Activated T-cell treated with anti-CD3 and anti-CD28 coated beads, Interleukin-2, amount 50 U/mL, for 24 hours (primary cell): Measurements from ENCODE around the gene PGAP6.
"Not testable (repeated sequence)": the region's sequence is repeated elsewhere in the genome, so short reads cannot be mapped to it uniquely, and the experiment has no call there.

Source experiments
- DNase-seq: peaks from one replicate; pipeline ENCODE4 v3.0.0-alpha.2; 2020
- H3K27ac Mint-ChIP-seq: 2 replicates; pipeline ENCODE4 v1.8.0; 2020; ENCODE audit warnings: mild to moderate bottlenecking, mixed read lengths
- H3K27me3 Mint-ChIP-seq: 2 replicates; pipeline ENCODE4 v1.8.0; 2020; ENCODE audit warnings: mixed read lengths
- H3K36me3 Mint-ChIP-seq: 2 replicates; pipeline ENCODE4 v1.8.0; 2020; ENCODE audit warnings: low read depth, mixed read lengths
- H3K4me1 Mint-ChIP-seq: 2 replicates; pipeline ENCODE4 v1.8.0; 2020; ENCODE audit warnings: low read depth, mixed read lengths
- H3K4me3 Mint-ChIP-seq: 2 replicates; pipeline ENCODE4 v1.8.0; 2020; ENCODE audit warnings: mild to moderate bottlenecking, moderate library complexity, mixed read lengths
- H3K9me3 Mint-ChIP-seq: 2 replicates; pipeline ENCODE4 v1.8.0; 2020; ENCODE audit warnings: mixed read lengths

Gene PGAP6

GRCh38 chr16:359871-360697, 21.7 kb downstream of the PGAP6 start:
- H3K9me3 Mint-ChIP-seq: no peaks in the 10 kb centered on the region
- H3K4me1 Mint-ChIP-seq: peaks cover 10% of the 10 kb centered on the region
- DNase-seq: no peak
- H3K36me3 Mint-ChIP-seq: no peaks in the 10 kb centered on the region
- H3K27me3 Mint-ChIP-seq: no peaks in the 10 kb centered on the region
- no peak overlapping the region for H3K27ac Mint-ChIP-seq
- H3K4me3 Mint-ChIP-seq: no peak overlapping the region

GRCh38 chr16:359067-359763, 22.6 kb downstream of the PGAP6 start:
- Mint-ChIP-seq H3K36me3 (no peaks in the 10 kb centered on the region), H3K4me1 (peaks cover 18% of the 10 kb centered on the region), H3K4me3 (no peak overlapping the region), H3K9me3 (no peaks in the 10 kb centered on the region), H3K27me3 (no peaks in the 10 kb centered on the region), H3K27ac (no peak overlapping the region)
- DNase-seq: no peak

GRCh38 chr16:356741-357140, 25.0 kb downstream of the PGAP6 start:
- Mint-ChIP-seq H3K27ac (no peak overlapping the region), H3K4me3 (no peak overlapping the region), H3K4me1 (peaks cover 21% of the 10 kb centered on the region), H3K36me3 (no peaks in the 10 kb centered on the region), H3K27me3 (no peaks in the 10 kb centered on the region), H3K9me3 (no peaks in the 10 kb centered on the region)
- DNase-seq: no peak

- DNase-seq: no peak
- peak overlapping the region; percentile 66 for H3K27ac Mint-ChIP-seq
Observed at GRCh38 chr16:354971-355461, 26.8 kb downstream of the PGAP6 start.

GRCh38 chr16:354291-354881, 27.4 kb downstream of the PGAP6 start:
- Mint-ChIP-seq H3K27ac (no peak overlapping the region), H3K4me1 (peaks cover 40% of the 10 kb centered on the region), H3K27me3 (no peaks in the 10 kb centered on the region), H3K4me3 (no peak overlapping the region), H3K36me3 (peaks cover 14% of the 10 kb centered on the region), H3K9me3 (no peaks in the 10 kb centered on the region)
- DNase-seq: no peak

More at GRCh38 chr16:354971-355461, 26.8 kb downstream of the PGAP6 start:
- no peaks in the 10 kb centered on the region for H3K9me3 Mint-ChIP-seq
- peaks cover 8% of the 10 kb centered on the region for H3K36me3 Mint-ChIP-seq
- H3K4me3 Mint-ChIP-seq: no peak overlapping the region
- no peaks in the 10 kb centered on the region for H3K27me3 Mint-ChIP-seq
- peaks cover 34% of the 10 kb centered on the region for H3K4me1 Mint-ChIP-seq

DNA sequence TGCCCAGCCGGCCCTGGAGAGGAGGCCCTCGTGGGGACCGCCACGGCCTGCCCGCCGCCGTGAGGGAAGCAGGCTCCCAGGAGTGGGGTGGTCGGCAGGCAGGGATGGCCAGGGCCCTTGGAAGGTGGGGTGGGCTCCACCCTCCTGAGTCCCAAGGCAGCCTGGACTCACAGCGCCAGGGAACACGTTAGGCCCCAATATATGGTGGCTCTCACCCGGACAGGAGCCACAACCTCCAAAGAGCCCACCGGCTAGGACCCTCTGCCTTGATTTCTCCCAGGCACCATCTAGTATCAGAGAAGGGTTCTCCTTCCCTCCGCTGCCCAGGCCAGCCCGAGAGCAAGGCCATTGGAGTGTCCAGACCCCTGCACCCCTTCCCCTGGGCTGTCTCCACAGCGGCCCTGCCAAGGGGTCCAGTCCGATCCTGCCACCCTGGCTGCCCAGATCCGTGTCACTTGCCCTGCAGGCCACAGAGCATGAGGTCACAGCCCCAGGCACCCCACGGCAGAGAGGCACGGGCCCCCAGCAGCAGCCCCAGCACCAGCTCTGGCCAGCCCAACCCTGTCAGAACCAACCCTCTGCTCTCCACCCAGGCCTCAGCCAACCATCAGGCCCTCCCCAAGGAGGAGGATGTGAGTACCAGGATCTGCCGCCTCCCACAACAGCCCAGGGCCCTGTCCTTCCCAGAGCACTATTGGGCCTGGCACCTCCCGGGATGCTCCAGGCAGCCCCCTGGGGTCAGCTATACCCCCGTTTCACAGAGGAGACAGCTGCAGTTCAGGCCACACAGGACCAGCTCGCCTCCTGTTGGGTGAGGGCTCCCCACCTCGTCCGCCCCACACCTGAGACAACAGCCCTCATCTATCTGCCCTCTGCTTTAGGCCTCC, 28.1 kb downstream of the PGAP6 start:
- Mint-ChIP-seq H3K4me3 (no peak overlapping the region), H3K36me3 (peaks cover 14% of the 10 kb centered on the region), H3K4me1 (peaks cover 44% of the 10 kb centered on the region), H3K27me3 (no peaks in the 10 kb centered on the region), H3K27ac (no peak overlapping the region), H3K9me3 (no peaks in the 10 kb centered on the region)
- DNase-seq: no peak

GRCh38 chr16:352547-353403, 29.0 kb downstream of the PGAP6 start, which contains the start of gene AXIN1:
Gene AXIN1, minus strand, starts transcription at chr16:352723. Its CDS starts 5,698 bp downstream, at chr16:347025.
- DNase-seq: peak; percentile 100
- Mint-ChIP-seq H3K27ac (peak within 1 kb of the TSS; percentile 87), H3K36me3 (peaks cover 14% of the 10 kb centered on the region), H3K4me3 (peak within 1 kb of the TSS; percentile 83), H3K4me1 (peaks cover 53% of the 10 kb centered on the region), H3K27me3 (no peaks in the 10 kb centered on the region), H3K9me3 (no peaks in the 10 kb centered on the region)

DNA sequence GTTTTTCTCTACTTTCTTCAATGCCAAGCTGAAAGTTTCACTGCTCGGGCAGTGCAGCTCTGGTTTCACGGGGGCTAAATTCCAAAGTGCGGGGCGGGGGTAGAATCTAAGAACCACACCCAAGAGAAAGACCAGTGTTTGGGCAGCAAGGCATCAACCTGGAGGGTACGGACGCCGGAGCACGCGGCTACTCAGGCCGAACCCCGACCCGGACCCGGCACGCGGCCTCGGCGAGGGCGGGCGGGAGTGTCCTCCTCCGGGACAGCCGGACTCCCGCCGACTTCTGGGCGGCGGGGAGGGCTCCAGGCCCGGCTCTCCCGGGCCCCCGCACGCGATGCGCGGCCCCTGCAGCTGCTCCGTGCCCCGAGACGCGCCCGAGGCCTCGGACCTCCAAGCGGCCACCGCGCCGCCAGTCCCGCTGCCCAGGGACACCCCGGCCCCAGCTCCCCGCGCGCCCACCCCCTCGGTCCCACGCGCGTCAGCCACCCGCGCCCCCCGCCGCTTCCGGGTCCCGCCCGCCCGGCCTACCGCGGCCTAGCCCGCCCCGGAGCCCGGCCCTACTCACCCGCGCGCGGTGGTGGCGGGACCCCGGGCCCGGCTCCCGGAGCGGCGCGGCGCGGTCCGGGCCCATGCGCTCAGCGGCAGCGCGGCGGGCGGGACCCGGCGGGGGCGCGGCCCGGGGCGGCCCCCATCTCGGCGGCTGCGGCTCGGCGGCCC, 29.8 kb downstream of the PGAP6 start:
- Mint-ChIP-seq H3K9me3 (no peaks in the 10 kb centered on the region), H3K36me3 (peaks cover 22% of the 10 kb centered on the region), H3K27ac (peak overlapping the region; percentile 87), H3K27me3 (no peaks in the 10 kb centered on the region), H3K4me1 (peaks cover 61% of the 10 kb centered on the region), H3K4me3 (peak overlapping the region; percentile 83)
- DNase-seq: no peak

- H3K4me3 Mint-ChIP-seq: peak overlapping the region; percentile 83
- no peak overlapping the region for H3K27ac Mint-ChIP-seq
- peaks cover 72% of the 10 kb centered on the region for H3K4me1 Mint-ChIP-seq
- no peaks in the 10 kb centered on the region for H3K9me3 Mint-ChIP-seq
- H3K36me3 Mint-ChIP-seq: peaks cover 40% of the 10 kb centered on the region
- DNase-seq: no peak
- H3K27me3 Mint-ChIP-seq: no peaks in the 10 kb centered on the region
Observed at GRCh38 chr16:350203-350602, 31.6 kb downstream of the PGAP6 start.

DNA sequence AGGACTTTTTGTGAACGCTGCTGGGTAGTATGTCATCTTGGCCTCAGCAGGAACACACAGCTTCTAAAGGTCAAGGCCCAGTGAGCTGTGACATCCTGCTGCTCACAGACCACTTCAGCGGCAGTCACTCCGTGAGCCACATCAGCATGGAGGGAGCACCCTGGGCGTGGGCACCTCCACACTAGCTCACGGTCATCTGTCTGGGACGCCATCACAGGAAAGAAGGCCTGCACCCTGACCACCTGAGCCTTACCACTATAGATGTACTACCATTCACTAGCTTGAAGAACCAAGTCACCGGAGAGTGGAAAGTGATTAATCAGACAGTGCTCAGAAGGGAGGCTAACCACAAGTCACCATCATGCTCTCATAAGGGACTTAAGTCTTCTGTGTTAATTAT, 32.6 kb downstream of the PGAP6 start:
- Mint-ChIP-seq H3K4me1 (peaks cover 70% of the 10 kb centered on the region), H3K4me3 (no peak overlapping the region), H3K36me3 (peaks cover 50% of the 10 kb centered on the region), H3K27ac (peak overlapping the region; percentile 28), H3K27me3 (no peaks in the 10 kb centered on the region), H3K9me3 (no peaks in the 10 kb centered on the region)
- no peak for DNase-seq

DNA sequence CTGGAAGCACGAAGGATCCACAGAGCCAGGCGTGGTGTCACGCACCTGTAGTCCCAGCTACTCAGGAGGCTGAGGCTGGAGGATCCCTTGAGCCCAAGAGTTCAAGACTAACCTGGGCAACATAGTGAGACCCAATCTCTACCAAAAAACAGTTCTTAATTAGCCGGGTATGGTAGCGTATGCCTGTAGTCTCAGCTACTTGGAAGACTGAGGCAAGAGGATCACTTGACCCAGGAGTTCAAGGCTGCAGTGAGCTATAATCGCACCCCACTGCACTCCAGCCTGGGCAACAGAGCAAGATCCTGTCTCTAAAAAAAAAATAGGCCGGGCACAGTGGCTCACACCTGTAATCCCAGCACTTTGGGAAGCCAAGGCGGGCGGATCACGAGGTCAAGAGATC, 33.3 kb downstream of the PGAP6 start:
- Mint-ChIP-seq H3K36me3 (peaks cover 56% of the 10 kb centered on the region), H3K27ac (peak overlapping the region; percentile 31), H3K4me1 (peaks cover 68% of the 10 kb centered on the region)
- not testable (repeated sequence) for DNase-seq, H3K27me3 Mint-ChIP-seq, H3K9me3 Mint-ChIP-seq, H3K4me3 Mint-ChIP-seq

- no peak for DNase-seq
- H3K4me1 Mint-ChIP-seq: peaks cover 81% of the 10 kb centered on the region
- H3K9me3 Mint-ChIP-seq: no peaks in the 10 kb centered on the region
- no peaks in the 10 kb centered on the region for H3K27me3 Mint-ChIP-seq
- no peak overlapping the region for H3K27ac Mint-ChIP-seq
- H3K36me3 Mint-ChIP-seq: peaks cover 68% of the 10 kb centered on the region
- H3K4me3 Mint-ChIP-seq: no peak overlapping the region
Observed at GRCh38 chr16:347203-347602, 34.6 kb downstream of the PGAP6 start.

GRCh38 chr16:346587-346986, 35.2 kb downstream of the PGAP6 start:
- H3K9me3 Mint-ChIP-seq: no peaks in the 10 kb centered on the region
- H3K36me3 Mint-ChIP-seq: peaks cover 73% of the 10 kb centered on the region
- DNase-seq: no peak
- no peak overlapping the region for H3K4me3 Mint-ChIP-seq
- peak overlapping the region; percentile 26 for H3K27ac Mint-ChIP-seq
- H3K4me1 Mint-ChIP-seq: peaks cover 86% of the 10 kb centered on the region
- H3K27me3 Mint-ChIP-seq: no peaks in the 10 kb centered on the region
